A673 (cell line): ENCODE data around the gene ATF3. TPM values are rescaled to one million over a fixed set of nuclear protein-coding genes. Genes with fewer than 3 reads are reported as not detected.

ENCODE experiments used
- BruUV-seq: library from RNA; stranded (reverse); fragments of 400-500 nt; replicated peaks from 2 replicates; lab custom pipeline; 2021; lab: Mats Ljungman, UMichigan
- CTCF ChIA-PET: fragments of 300-600 bp; sonication (Branson Sonifier 250); formaldehyde crosslinking; loops from one replicate; lab custom pipeline; 2022; ENCODE audit warnings: antibody characterized with exemption; lab: Charles Lee
- POLR2A ChIA-PET: fragments of 300-600 bp; sonication (Branson Sonifier 250); formaldehyde crosslinking; loops from one replicate; lab custom pipeline; 2022; ENCODE audit warnings: antibody characterized with exemption; ENCODE audit not compliant: low non-redundant PET; lab: Charles Lee
- DNase-seq: peaks from one replicate; pipeline ENCODE4 v3.0.0-alpha.2; 2015; ENCODE audit warnings: low spot score
- H3K27ac ChIP-seq: fragments of 200-600 bp; sonication (generic); 2 replicates; pipeline ENCODE4 v1.5.1; 2016; ENCODE audit warnings: mixed run types, low read depth, mild to moderate bottlenecking, mixed read lengths, antibody characterized with exemption, low read length; ENCODE audit not compliant: poor library complexity, severe bottlenecking
- H3K27me3 ChIP-seq: fragments of 200-600 bp; sonication (generic); replicated peaks from 2 replicates; pipeline ENCODE4 v1.6.1; 2017; ENCODE audit warnings: mixed run types, low read depth, mild to moderate bottlenecking, mixed read lengths, antibody characterized with exemption, low read length; ENCODE audit not compliant: insufficient read depth, poor library complexity
- H3K36me3 ChIP-seq: fragments of 200-600 bp; sonication (generic); 2 replicates; pipeline ENCODE4 v1.6.1; 2016; ENCODE audit warnings: mixed run types, mild to moderate bottlenecking, mixed read lengths, antibody characterized with exemption, low read length; ENCODE audit not compliant: insufficient read depth, poor library complexity, severe bottlenecking
- H3K4me1 ChIP-seq: fragments of 200-600 bp; sonication (generic); 2 replicates; pipeline ENCODE4 v1.6.1; 2017; ENCODE audit warnings: mixed run types, mild to moderate bottlenecking, mixed read lengths, antibody characterized with exemption, low read length; ENCODE audit not compliant: insufficient read depth, poor library complexity, severe bottlenecking
- H3K4me3 ChIP-seq: fragments of 200-600 bp; sonication (generic); 2 replicates; pipeline ENCODE4 v1.5.1; 2016; ENCODE audit warnings: low read depth, mixed run types, mild to moderate bottlenecking, mixed read lengths, low read length; ENCODE audit not compliant: poor library complexity, severe bottlenecking
- H3K9me3 ChIP-seq: fragments of 200-600 bp; sonication (generic); 2 replicates; pipeline ENCODE4 v1.6.1; 2016; ENCODE audit warnings: mixed run types, low read depth, mild to moderate bottlenecking, mixed read lengths, antibody characterized with exemption, low read length; ENCODE audit not compliant: poor library complexity, severe bottlenecking
- EZH2 ChIP-seq: fragments of 200-600 bp; sonication (generic); IDR thresholded peaks from 2 replicates; pipeline ENCODE4 v1.6.1; 2017; ENCODE audit warnings: borderline replicate concordance, low read depth, mild to moderate bottlenecking, mixed read lengths, antibody characterized with exemption, low read length; ENCODE audit not compliant: poor library complexity, severe bottlenecking
- intact Hi-C: fragments of 100-400 bp; cut with micrococcal nuclease; formaldehyde crosslinking; loops from one replicate; pipeline ENCODE4 v1.10.0; 2022; ENCODE audit not compliant: unreplicated experiment
- total RNA-seq: library from RNA; stranded (reverse); gene quantifications from 2 replicates; pipeline ENCODE4 v1.2.3, GENCODE V29; 2021
- TF ChIP-seq, protein P1 (sequence below): fragments of 300-800, 200-600 bp; sonication (generic); conservative IDR thresholded peaks from 2 replicates; pipeline ENCODE4 v1.5.1; 2017; ENCODE audit warnings: low read depth, mild to moderate bottlenecking, antibody characterized with exemption, low read length, moderate library complexity, mixed read lengths

The ATF3 gene
- total RNA-seq, 1 experiment from 2014 or later = 16.0 TPM

DNA sequence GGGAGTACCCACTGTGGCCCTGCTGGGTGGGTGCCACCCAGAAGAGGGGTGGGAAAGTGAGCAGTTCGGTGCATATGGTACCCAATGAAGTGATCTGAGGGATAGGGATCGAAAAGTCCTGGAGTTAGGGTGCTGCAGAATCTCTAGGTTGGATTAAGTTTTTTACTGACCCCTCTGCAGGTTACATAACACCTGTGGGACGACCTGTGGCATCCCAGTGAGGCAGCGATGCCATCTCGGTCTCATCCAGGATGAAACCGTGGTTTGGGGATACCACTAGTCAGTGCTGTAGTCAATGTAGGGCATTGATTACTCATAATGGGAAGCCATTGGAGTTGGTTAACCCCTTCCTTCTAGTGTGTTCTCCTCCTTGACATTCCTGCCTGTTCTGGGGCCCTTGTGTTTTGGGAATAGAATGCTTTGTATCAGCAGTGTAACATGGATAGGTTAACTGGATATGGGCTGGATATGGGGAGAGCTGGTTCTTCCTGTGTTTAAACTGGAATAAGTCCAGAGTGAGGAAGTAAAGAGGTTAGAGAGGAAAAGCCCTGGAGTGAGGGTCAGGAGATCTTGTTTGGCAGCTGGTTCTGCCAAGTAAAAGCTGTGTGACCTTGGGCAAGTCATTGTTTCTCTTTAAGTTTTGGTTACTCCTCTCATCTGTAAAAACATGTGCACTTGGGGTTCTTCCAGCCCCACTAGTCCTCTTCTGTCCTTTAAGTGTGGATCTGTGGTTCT lies 42.8 kb upstream of the ATF3 start:
- DNase-seq = no peak
- Histone ChIP-seq H3K27me3 (no peaks in the 10 kb centered on the region), H3K9me3 (no peaks in the 10 kb centered on the region), H3K4me3 (no peak overlapping the region), H3K4me1 (peaks cover 15% of the 10 kb centered on the region), H3K36me3 (no peaks in the 10 kb centered on the region), H3K27ac (no peak overlapping the region)
- TF ChIP-seq, protein P1, sequence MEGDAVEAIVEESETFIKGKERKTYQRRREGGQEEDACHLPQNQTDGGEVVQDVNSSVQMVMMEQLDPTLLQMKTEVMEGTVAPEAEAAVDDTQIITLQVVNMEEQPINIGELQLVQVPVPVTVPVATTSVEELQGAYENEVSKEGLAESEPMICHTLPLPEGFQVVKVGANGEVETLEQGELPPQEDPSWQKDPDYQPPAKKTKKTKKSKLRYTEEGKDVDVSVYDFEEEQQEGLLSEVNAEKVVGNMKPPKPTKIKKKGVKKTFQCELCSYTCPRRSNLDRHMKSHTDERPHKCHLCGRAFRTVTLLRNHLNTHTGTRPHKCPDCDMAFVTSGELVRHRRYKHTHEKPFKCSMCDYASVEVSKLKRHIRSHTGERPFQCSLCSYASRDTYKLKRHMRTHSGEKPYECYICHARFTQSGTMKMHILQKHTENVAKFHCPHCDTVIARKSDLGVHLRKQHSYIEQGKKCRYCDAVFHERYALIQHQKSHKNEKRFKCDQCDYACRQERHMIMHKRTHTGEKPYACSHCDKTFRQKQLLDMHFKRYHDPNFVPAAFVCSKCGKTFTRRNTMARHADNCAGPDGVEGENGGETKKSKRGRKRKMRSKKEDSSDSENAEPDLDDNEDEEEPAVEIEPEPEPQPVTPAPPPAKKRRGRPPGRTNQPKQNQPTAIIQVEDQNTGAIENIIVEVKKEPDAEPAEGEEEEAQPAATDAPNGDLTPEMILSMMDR = no peak
- TF ChIP-seq EZH2 = no peak
- intact Hi-C loops = no loop called here
- no TSS peak for BruUV-seq
- POLR2A ChIA-PET = no interaction called here
- CTCF ChIA-PET = no interaction called here

DNA sequence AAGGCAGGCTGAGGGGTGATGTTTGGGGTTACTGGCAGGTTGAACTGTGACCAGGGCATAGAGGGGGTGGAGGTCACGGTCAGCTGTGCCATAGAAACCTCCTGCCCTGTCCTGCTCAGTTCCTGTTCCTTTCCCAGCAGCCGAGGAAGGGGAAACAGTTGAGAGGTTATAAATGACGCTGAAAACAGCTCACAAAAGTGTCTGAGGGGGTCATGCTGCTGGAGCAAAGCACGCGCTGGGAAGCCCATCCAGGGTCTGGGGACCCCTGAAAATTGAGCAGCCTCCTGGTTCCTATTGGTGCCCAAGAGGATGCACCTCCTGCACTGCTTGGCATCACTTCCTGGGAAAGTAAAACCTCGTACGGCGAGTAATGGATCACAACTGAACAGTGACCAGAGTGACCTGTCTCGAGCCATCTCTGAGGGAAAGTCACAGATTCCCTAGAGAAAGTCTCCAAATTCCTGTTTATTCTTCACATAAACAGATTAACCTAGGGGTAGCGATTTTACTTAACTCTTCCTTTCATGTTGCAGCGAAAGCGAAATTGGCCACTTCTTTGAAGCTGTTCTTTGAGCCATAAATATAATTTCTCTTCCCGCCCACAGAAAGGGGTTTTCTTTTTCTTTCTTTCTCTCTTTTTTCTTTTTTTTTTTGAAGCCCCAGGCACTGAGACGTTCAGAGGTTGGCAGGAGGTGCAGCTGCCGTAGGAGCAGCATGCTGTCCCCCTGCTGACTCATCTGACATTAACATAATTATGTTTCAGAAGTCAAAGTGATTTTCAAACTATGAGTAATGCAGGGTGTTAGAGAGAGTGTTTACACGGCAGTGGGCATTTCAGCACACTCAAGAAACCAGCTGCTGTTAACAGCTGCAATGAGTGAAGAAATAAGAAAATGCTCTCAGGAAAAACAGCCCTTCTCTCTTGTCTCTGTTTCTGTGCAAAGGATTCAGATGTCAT lies 41.8 kb upstream of the ATF3 start:
- Histone ChIP-seq H3K4me3 (peak overlapping the region; percentile 39), H3K9me3 (no peaks in the 10 kb centered on the region), H3K27me3 (no peaks in the 10 kb centered on the region), H3K36me3 (no peaks in the 10 kb centered on the region), H3K4me1 (peaks cover 15% of the 10 kb centered on the region), H3K27ac (peak overlapping the region; percentile 48)
- no TSS peak for BruUV-seq
- ChIA-PET CTCF (interaction anchor here (0.6 to 1.2 kb wide), 2 partner anchors 68 to 90 kb away, joined by 3 read pairs; no protein-coding TSS in a partner anchor), POLR2A (interaction anchor here (1.0 kb wide), 1 partner anchor 41 kb away, joined by 12 read pairs; the partner anchor contains the start of gene ATF3)
- DNase-seq = peak; percentile 87
- intact Hi-C loops = no loop called here
- TF ChIP-seq, protein P1 = no peak
- TF ChIP-seq EZH2 = no peak

DNA sequence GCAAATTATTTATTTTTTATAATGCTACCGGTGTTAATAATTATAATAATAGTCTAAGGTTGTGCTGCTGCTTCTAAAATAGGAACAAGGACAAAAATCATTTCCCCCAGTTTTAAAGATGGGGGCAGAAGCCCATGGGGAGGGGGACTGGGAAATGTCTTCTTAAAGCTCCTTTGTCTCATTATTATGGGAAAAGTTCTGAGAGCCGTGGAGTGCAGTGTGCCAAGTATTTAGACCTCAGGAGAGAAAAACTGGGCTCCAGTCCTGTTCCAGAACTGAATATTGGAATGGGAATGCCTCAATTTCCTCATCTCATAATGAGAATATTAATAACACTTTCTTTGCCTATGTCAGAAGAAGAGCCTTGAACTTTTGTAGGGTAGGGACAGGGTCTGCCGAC lies 40.9 kb upstream of the ATF3 start:
- BruUV-seq = no TSS peak
- H3K4me1 ChIP-seq = peaks cover 15% of the 10 kb centered on the region
- no peak for DNase-seq
- no peaks in the 10 kb centered on the region for H3K9me3 ChIP-seq
- H3K36me3 ChIP-seq = no peaks in the 10 kb centered on the region
- ChIA-PET POLR2A (interaction anchor here (1.0 kb wide), 1 partner anchor 41 kb away, joined by 12 read pairs; the partner anchor contains the start of gene ATF3), CTCF (interaction anchor here (0.6 to 1.2 kb wide), 2 partner anchors 67 to 90 kb away, joined by 3 read pairs; no protein-coding TSS in a partner anchor)
- TF ChIP-seq EZH2 = no peak
- TF ChIP-seq, protein P1 = no peak
- no peak overlapping the region for H3K4me3 ChIP-seq
- intact Hi-C loops = no loop called here
- no peaks in the 10 kb centered on the region for H3K27me3 ChIP-seq
- no peak overlapping the region for H3K27ac ChIP-seq
